SW 1271 (cell line): ENCODE data around the gene ARHGAP18.

Experiments used
- DNase-seq, 2 experiments: peaks; one replicate each; lab custom pipeline; 2025; lab: John Stamatoyannopoulos, UW

Gene ARHGAP18

DNA sequence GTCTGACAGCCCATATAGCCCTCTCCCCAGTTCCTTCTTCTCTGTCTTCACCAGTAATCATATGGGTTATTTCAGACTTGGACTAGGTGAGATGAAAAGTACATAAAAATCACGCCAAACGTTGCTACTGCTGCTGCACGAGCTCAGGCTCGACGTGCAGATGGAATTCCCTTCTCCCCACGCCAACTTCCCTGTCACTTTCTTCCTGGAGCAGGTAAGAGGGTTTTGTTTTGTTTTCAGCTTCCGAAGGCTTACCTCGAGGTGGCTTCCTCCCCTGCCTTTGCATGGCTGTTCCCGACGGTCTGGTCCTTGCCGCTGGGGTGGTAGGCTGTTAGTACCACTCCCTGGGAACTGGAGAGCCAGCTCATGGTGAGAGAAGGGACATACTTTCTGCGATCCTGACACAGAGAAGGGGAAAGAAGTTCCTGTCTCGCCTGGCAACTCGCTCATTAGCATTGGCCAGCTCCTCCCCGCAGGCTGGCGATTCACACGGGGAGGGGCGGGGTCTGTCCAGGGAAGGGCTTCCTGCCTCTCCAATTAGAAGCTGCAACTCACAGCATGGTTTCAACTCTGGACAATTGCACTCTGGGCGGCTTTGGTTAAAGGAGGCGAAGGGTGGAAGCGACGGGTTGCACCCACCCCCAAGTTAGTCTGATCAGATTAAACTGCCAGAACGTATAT lies at the start of gene ARHGAP18:
Gene ARHGAP18, minus strand, starts transcription at position 409 of the 681 bp plus-strand sequence. Its CDS starts 41 bp downstream, at position 368.
- DNase-seq = peak; percentile 93 to 96

GRCh38 chr6:129755787-129756186 lies 45.8 kb upstream of the ARHGAP18 start:
- no peak for DNase-seq

DNA sequence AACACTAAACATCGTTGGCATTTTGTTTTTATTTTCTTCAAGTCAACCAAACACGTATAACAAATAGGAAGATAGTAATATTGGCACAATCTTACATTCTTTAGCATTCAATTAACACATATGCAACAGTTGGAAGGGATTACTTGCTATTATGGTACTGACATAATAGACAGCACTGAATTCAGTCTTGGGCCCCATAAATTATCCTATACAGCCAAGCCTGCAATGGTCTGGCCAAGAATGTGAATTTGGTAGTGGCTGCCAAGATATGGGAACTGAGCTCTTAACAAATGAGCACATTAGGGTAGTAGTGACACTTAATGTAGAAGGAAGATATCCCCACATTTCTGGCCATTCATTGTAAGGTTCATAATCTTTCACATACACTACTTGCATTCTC lies 44.8 kb upstream of the ARHGAP18 start:
- no peak for DNase-seq

DNA sequence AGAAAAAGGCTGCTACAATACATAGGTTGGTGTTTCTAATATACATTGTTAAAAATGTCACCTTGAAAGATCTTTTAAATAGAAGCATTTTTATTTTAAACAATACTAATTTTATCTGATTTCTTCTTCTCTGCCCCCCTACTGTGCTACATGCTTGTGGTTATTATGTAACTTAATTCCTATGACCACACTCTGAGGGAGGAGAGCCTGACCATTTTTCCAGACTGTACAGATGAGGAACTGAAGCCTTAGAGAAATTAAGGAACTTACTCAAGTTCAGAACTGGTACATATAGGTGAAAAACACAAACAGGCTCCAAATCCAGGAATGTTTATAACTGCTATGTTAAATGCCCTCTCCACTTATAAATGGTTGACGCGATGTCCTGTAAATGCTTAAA lies 43.4 kb upstream of the ARHGAP18 start:
- no peak for DNase-seq

- DNase-seq = no peak
Observed at GRCh38 chr6:129751384-129751783, 41.4 kb upstream of the ARHGAP18 start.

- no peak for DNase-seq
Observed at GRCh38 chr6:129750360-129750759, 40.4 kb upstream of the ARHGAP18 start.

DNA sequence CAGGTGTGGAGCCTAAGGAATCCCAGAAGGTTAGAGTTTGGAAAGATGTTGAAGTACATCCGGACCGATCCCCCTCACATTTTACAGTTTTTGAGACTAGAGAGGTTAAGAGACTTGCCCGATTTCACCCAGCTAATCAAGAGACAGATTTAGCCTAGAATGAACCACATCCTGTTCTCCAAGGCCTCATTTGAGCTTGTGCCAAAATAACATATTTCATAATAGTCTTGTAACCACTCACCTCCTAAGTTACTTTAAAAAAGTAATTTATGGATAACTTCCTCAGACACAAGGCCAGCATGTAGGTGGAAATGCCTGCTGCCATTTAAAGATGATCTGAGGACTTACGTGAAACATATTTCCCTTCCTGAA lies 39.8 kb upstream of the ARHGAP18 start:
- DNase-seq = peak; percentile 40 to 60

GRCh38 chr6:129748901-129749748 lies 39.1 kb upstream of the ARHGAP18 start:
- DNase-seq = peak in 1 of 2 experiments; percentile 54

DNA sequence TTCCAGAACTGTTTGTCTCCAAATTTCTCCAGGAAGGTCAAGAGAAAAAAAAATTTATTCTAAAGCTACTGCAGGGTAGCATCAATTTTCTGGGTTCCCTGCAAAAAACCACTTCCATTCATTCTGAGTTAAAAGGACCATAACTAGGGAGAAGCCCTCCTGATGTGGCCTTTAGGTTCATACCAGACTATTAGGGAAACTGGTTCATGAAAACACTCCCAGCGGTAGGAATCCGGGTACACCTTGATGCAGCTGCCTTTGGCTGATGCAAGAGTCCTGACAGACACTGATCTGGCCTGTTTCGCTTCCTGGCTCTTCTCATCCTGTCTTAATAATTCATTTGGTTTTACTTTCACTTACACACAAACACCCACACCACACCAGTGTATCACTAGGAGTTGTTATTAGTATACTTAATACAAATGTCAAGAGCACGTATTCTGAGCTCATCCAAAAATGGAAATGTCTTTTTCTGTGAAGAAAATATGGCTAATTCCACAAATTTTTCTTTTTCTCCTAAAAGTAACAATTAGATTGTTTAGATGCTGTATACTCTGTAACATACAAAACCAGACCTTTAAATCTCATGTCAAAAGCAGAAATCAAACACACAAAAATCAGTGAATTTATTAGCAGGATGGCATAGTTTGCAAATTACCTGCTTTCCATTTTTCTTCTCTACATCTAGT lies 38.4 kb upstream of the ARHGAP18 start:
- DNase-seq = peak in 1 of 2 experiments; percentile 25

GRCh38 chr6:129747588-129748112 lies 37.7 kb upstream of the ARHGAP18 start:
- DNase-seq = no peak

- DNase-seq = no peak
Observed at GRCh38 chr6:129744880-129745237, 34.9 kb upstream of the ARHGAP18 start.

DNA sequence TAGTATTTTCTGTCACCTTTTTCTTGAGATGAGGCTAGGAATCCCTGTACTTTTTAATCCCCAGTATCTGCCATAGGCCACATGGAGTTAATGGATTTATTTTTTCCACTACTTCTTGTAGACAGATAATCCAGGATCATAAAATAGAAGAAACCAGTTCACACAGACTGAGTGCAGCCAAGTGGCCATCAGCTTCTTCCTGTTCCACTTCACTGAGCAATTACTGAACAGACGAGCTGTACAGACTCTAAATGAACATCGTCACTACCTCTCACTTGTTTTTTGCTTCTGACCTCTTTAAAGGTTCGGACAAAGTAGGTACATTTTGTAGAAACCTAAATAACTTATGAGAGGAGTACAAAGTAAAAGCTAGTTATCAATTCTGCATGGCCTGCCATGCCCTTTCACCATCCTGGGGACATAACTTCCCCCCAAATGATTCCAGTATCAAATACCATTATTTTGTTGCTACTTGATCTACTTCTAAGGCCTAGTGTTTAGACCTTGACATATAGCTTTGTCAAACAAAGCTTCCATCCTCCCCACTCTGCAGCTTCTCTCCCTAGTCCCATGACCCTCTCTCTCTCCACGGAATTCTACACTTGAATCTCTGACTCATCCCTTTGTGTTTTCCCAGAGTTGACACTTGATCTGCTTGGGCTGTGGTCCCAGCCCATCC lies 34.4 kb upstream of the ARHGAP18 start:
- DNase-seq = peak in 1 of 2 experiments; percentile 16

DNA sequence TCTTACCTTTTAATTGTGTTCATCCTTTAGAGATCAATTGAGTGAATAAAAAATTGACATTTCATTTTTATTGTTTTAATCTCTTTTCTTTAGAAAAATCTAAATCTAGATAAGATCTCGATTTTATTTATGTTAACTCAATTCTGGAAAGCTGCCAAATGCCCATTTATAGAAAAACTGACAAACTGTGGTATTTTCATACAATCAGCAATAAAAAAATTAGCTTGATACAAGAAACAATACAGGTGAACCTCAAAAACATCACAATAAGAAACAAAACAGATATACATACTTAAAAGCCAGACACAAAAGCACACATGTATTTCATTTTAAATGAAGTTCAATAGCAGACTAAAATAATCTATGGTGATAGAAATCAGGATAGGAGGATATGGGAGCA lies 30.0 kb upstream of the ARHGAP18 start:
- DNase-seq = no peak

GRCh38 chr6:129736105-129736504 lies 26.1 kb upstream of the ARHGAP18 start:
- DNase-seq = no peak

- peak in 1 of 2 experiments; percentile 37 for DNase-seq
Observed at GRCh38 chr6:129733290-129733689, 23.3 kb upstream of the ARHGAP18 start.

- no peak for DNase-seq
Observed at GRCh38 chr6:129732542-129732941, 22.6 kb upstream of the ARHGAP18 start.

DNA sequence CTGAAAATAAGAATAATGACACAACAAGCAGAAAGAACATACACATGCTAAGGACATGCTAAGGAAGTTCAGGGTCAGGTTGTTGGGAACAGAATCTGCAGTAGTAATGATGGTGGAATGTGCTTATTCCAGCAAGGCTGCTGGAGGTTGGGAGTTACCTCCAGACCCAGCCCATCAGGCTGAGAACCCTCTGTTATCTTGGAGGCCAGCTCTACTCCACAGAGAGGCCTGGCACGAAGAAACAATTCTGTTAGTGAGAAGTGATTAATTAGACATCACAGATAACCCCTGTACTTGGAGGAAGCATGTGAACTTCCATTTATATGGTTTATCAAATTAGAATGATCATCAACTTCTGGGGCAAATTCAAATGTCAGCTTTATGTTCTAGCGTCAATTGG lies 22.1 kb upstream of the ARHGAP18 start:
- no peak for DNase-seq

DNA sequence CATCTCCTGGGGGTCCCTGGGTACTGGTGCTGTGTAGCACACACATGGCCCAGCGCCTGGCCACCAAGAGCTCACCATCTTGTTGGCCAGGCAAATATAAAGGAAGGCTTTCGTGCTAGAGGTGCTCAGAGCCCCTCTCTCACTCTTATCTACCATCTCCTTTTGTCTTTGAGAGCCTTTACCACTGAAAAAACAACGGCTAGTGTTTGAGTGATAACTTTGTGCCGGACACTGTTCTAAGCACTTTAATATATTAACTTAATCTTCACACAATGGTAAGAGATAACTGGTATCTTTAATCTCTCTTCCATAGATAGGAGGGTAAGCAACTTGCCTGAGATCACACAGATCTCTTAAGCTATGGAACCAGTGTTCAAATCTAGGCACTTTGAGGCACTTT lies 21.5 kb upstream of the ARHGAP18 start:
- no peak for DNase-seq

GRCh38 chr6:129730477-129731165 lies 20.6 kb upstream of the ARHGAP18 start:
- peak in 1 of 2 experiments; percentile 44 for DNase-seq

- no peak for DNase-seq
Observed at GRCh38 chr6:129726650-129727049, 16.7 kb upstream of the ARHGAP18 start.

DNA sequence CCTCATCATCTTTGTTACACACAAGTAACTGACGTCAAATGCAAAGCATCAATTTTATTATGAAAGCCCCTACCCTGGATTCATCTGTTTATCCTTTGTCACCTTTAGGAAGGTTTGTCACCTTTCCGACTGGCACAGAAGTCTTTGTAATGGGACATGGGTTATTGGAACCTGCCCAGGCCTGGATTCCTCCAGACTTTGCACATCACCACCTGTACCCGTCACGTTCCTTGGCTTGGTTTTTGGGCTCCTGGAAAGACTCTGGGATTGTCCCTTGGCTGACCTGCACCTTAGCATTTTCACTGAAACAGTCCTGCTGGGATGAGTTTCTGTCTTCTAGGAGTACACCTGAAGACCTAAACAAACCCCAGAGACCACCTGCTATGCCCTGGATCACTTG lies 15.4 kb upstream of the ARHGAP18 start:
- no peak for DNase-seq
